ENCODE data around the gene IGSF9.

IGSF9 gene

DNA sequence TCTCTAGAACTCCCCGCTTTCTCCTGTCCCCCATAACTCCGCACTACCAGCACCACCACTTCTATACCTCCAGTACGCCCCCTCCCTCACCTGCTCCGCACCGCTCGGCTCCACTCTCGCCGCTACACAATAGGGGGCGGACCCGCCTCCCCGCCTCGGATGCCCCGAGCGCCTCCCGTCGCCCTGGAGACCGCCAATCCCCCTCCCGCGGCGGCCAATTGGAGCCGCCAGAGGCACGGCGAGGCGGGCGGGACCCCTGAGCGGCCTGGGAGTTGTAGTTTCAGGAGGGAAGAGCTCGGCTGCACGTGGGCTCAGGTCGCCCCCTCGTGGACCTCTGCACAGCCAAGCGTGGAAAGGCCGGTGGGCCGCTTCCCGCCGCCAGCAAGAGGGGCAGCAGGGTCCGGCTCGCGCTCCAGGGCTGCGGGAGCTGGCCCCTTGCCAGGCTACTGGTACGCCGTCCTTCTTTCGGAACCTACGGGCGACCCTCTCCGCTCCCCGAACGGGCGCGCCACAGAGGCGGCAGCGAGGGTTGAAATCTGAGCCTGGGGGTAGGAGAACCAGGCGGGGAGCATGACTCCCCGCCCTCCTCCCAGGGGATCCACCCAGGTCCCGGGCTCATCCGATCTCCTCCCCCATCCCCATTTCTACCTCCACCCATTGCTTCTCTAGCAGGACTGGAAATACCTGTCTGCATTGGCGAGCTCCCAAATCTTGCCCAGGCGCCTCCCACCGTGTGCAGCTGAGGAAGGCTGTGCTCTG lies at the start of gene IGSF9:
Gene IGSF9 (minus strand): TSS at position 131 of the 759 bp plus-strand sequence. CDS start 2,159 bp downstream, outside the sequence.
- no peaks in the 10 kb centered on the region for H3K36me3 ChIP-seq (replicated peaks; ENCODE audit: low read depth, low read length)
- no peaks in the 10 kb centered on the region for H3K79me2 ChIP-seq (ENCODE audit: low read length)
- TF ChIP-seq CTCF (IDR thresholded peaks at IDR 0.05; ENCODE audit: low read depth, low read length) (peak; percentile 50), EZH2phosphoT487 (IDR thresholded peaks at IDR 0.05; ENCODE audit: low read depth) (no peak)
- H3K9me3 ChIP-seq (ENCODE audit: insufficient read depth, low read length) = no peaks in the 10 kb centered on the region
- no peak within 1 kb of the TSS for H3K27ac ChIP-seq (ENCODE audit: low read length)
- H3K4me2 ChIP-seq (ENCODE audit: low read length) = peak within 1 kb of the TSS; percentile 74
- peak within 1 kb of the TSS; percentile 54 for H3K9ac ChIP-seq (ENCODE audit: low read length)
- H3K4me3 ChIP-seq (ENCODE audit: low read length) = peak within 1 kb of the TSS; percentile 76
- no peaks in the 10 kb centered on the region for H4K20me1 ChIP-seq (ENCODE audit: insufficient read depth, low read length)
- H2AFZ ChIP-seq (ENCODE audit: low read depth, low read length) = peak within 1 kb of the TSS; percentile 58
- peaks cover 17% of the 10 kb centered on the region; the same call in 1 of the 2 replicates for H3K4me1 ChIP-seq (ENCODE audit: low read length)
- peaks cover 7% of the 10 kb centered on the region; the same call in 1 of the 2 replicates for H3K27me3 ChIP-seq (ENCODE audit: low read depth, low read length)

DNA sequence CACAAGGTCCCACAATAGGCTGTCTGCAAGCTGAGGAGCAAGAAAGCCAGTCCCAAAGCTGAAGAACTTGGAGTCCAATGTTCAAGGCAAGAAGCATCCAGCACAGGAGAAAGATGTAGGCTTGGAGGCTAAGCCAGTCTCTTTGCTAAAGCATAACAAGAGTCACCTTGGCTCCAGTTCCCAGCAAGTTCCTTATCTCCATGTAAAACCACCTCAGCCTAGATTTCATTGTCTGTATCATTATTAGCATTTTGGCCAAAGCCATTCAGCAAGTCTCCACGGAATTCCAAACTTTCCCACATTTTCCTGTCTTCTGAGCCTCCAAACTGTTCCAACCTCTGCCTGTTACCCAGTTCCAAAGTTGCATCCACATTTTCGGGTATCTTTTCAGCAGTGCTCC lies 49.5 kb upstream of the IGSF9 start:
- Histone ChIP-seq H3K27ac (ENCODE audit: low read length) (no peak overlapping the region), H3K79me2 (ENCODE audit: low read length) (no peaks in the 10 kb centered on the region), H3K9ac (ENCODE audit: low read length) (no peak overlapping the region), H3K4me3 (ENCODE audit: low read length) (no peak overlapping the region), H3K27me3 (ENCODE audit: low read depth, low read length) (peaks cover 40% of the 10 kb centered on the region), H3K36me3 (replicated peaks; ENCODE audit: low read depth, low read length) (no peaks in the 10 kb centered on the region), H3K4me1 (ENCODE audit: low read length) (peaks cover 8% of the 10 kb centered on the region), H2AFZ (ENCODE audit: low read depth, low read length) (no peak overlapping the region), H3K4me2 (ENCODE audit: low read length) (no peak overlapping the region), H3K9me3 (ENCODE audit: insufficient read depth, low read length) (no peaks in the 10 kb centered on the region), H4K20me1 (ENCODE audit: insufficient read depth, low read length) (no peaks in the 10 kb centered on the region)
- TF ChIP-seq CTCF (IDR thresholded peaks at IDR 0.05; ENCODE audit: low read depth, low read length) (no peak), EZH2phosphoT487 (IDR thresholded peaks at IDR 0.05; ENCODE audit: low read depth) (no peak)

- TF ChIP-seq CTCF (IDR thresholded peaks at IDR 0.05; ENCODE audit: low read depth, low read length) (no peak), EZH2phosphoT487 (IDR thresholded peaks at IDR 0.05; ENCODE audit: low read depth) (no peak)
- no peak overlapping the region for H3K9ac ChIP-seq (ENCODE audit: low read length)
- peaks cover 8% of the 10 kb centered on the region for H3K4me1 ChIP-seq (ENCODE audit: low read length)
- H3K27me3 ChIP-seq (ENCODE audit: low read depth, low read length) = peaks cover 32% of the 10 kb centered on the region; the same call in 1 of the 2 replicates
- no peak overlapping the region for H3K4me3 ChIP-seq (ENCODE audit: low read length)
- no peaks in the 10 kb centered on the region for H4K20me1 ChIP-seq (ENCODE audit: insufficient read depth, low read length)
- H3K9me3 ChIP-seq (ENCODE audit: insufficient read depth, low read length) = no peaks in the 10 kb centered on the region
- no peak overlapping the region for H2AFZ ChIP-seq (ENCODE audit: low read depth, low read length)
- no peaks in the 10 kb centered on the region for H3K79me2 ChIP-seq (ENCODE audit: low read length)
- no peak overlapping the region for H3K4me2 ChIP-seq (ENCODE audit: low read length)
- H3K27ac ChIP-seq (ENCODE audit: low read length) = no peak overlapping the region
- no peaks in the 10 kb centered on the region for H3K36me3 ChIP-seq (replicated peaks; ENCODE audit: low read depth, low read length)
These were observed 48.5 kb upstream of the IGSF9 start for GRCh38 chr1:159993911-159994310.

DNA sequence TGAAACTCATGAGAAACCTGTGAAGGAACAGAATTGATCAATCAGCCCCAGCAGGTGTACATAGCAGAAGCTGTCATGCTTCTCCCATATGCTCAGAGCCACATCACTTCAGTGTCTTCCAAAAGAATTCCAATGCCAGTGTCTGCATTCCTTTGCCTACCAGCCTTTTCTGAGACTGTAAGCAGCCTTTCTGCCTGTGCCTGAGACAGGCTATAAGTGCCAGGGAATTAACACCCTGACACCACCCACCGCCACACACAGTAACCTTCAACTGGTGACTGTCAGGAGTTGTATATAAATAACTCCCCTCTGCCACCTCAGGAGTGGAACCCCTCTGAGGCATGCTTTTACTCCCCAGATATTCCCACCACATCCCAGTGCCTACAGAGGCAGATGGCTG lies 46.7 kb upstream of the IGSF9 start:
- no peaks in the 10 kb centered on the region for H3K9me3 ChIP-seq (ENCODE audit: insufficient read depth, low read length)
- TF ChIP-seq EZH2phosphoT487 (IDR thresholded peaks at IDR 0.05; ENCODE audit: low read depth) = no peak
- TF ChIP-seq CTCF (IDR thresholded peaks at IDR 0.05; ENCODE audit: low read depth, low read length) = no peak
- peaks cover 21% of the 10 kb centered on the region; the same call in 1 of the 2 replicates for H3K27me3 ChIP-seq (ENCODE audit: low read depth, low read length)
- no peak overlapping the region for H3K4me3 ChIP-seq (ENCODE audit: low read length)
- no peak overlapping the region for H3K9ac ChIP-seq (ENCODE audit: low read length)
- no peak overlapping the region for H3K27ac ChIP-seq (ENCODE audit: low read length)
- no peak overlapping the region for H3K4me2 ChIP-seq (ENCODE audit: low read length)
- no peaks in the 10 kb centered on the region for H4K20me1 ChIP-seq (ENCODE audit: insufficient read depth, low read length)
- no peaks in the 10 kb centered on the region for H3K36me3 ChIP-seq (replicated peaks; ENCODE audit: low read depth, low read length)
- no peaks in the 10 kb centered on the region for H3K79me2 ChIP-seq (ENCODE audit: low read length)
- H3K4me1 ChIP-seq (ENCODE audit: low read length) = peaks cover 8% of the 10 kb centered on the region
- no peak overlapping the region for H2AFZ ChIP-seq (ENCODE audit: low read depth, low read length)
